Activated CD4-positive, alpha-beta T cell treated with anti-CD3 and anti-CD28 coated beads, Interleukin-2, amount 50 U/mL, for 24 hours (primary cell): ENCODE data around the gene LNPEP.

Source experiments
- DNase-seq, 2 donors: peaks; one replicate each; pipeline ENCODE4 v3.0.0-alpha.2; 2020; ENCODE audit warnings: low read depth in 1 of 2, low spot score in 1 of 2

The LNPEP gene

GRCh38 chr5:96995419-96995818 is 59.5 kb downstream of the LNPEP start:
- DNase-seq = no peak

GRCh38 chr5:96997265-96997859 is 61.5 kb downstream of the LNPEP start:
- peak in 1 of 2 donors; percentile 19 for DNase-seq

GRCh38 chr5:96999856-97000255 is 64.0 kb downstream of the LNPEP start:
- DNase-seq = no peak

- no peak for DNase-seq
Observed at GRCh38 chr5:97000391-97000790, 64.5 kb downstream of the LNPEP start.

- DNase-seq = no peak
Observed at GRCh38 chr5:97002983-97003382, 67.1 kb downstream of the LNPEP start.

GRCh38 chr5:97004423-97005060 is 68.7 kb downstream of the LNPEP start:
- DNase-seq = no peak

GRCh38 chr5:97006454-97007060 is 70.7 kb downstream of the LNPEP start:
- DNase-seq = no peak

GRCh38 chr5:97009212-97009898 is 73.5 kb downstream of the LNPEP start:
- DNase-seq = no peak

GRCh38 chr5:97009921-97010320 is 74.0 kb downstream of the LNPEP start:
- no peak for DNase-seq

GRCh38 chr5:97010606-97011005 is 74.7 kb downstream of the LNPEP start:
- no peak for DNase-seq

- no peak for DNase-seq
Observed at GRCh38 chr5:97011567-97011966, 75.7 kb downstream of the LNPEP start.

- no peak for DNase-seq
Observed at GRCh38 chr5:97019435-97020117, 83.7 kb downstream of the LNPEP start.

GRCh38 chr5:97021416-97021815 is 85.5 kb downstream of the LNPEP start:
- no peak for DNase-seq

GRCh38 chr5:97022898-97023297 is 87.0 kb downstream of the LNPEP start:
- no peak for DNase-seq

GRCh38 chr5:97026721-97027120 is 90.8 kb downstream of the LNPEP start:
- DNase-seq = no peak

GRCh38 chr5:97037819-97038218 is 101.9 kb downstream of the LNPEP start:
- no peak for DNase-seq

GRCh38 chr5:97041239-97041638 is 105.4 kb downstream of the LNPEP start:
- no peak for DNase-seq

GRCh38 chr5:97042996-97043395 is 107.1 kb downstream of the LNPEP start:
- DNase-seq = no peak

- no peak for DNase-seq
Observed at GRCh38 chr5:97043511-97043910, 107.6 kb downstream of the LNPEP start.

GRCh38 chr5:97044052-97044451 is 108.2 kb downstream of the LNPEP start:
- DNase-seq = no peak

- no peak for DNase-seq
Observed at GRCh38 chr5:97046270-97046982, 110.5 kb downstream of the LNPEP start.
